PC-3 (cell line): Measurements from ENCODE around the gene PPP4R1.

Experiments
- EZH2 ChIP-seq: fragments of 300-600 bp; sonication (generic); IDR thresholded peaks from one replicate; pipeline ENCODE4 v1.6.1; 2017; ENCODE audit warnings: antibody characterized with exemption, mild to moderate bottlenecking, low read length; ENCODE audit not compliant: unreplicated experiment
- TF ChIP-seq, protein P1 (sequence below): fragments of 300-600 bp; sonication (generic); conservative IDR thresholded peaks from 2 replicates; pipeline ENCODE4 v1.5.1; 2017; ENCODE audit warnings: antibody characterized with exemption, low read depth, mild to moderate bottlenecking, low read length

DNA sequence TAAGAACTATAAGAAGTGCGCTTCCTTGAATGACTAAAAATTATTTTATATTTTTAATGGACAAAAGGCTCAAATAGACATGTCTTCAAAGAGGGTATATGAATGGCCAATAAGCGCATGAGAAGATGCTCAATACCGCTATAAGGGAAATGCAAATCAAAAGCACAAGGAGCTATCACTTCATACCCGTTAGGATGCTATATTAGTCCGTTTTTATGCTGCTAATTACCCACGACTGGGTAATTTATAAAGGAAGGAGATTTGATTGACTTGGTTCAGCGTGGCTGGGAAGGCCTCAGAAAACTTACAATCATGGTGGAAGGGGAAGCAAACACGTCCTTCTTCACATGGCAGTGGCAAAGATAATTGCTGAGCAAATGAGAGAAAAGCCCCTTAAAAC, 20.5 kb upstream of the PPP4R1 start:
- TF ChIP-seq, protein P1, sequence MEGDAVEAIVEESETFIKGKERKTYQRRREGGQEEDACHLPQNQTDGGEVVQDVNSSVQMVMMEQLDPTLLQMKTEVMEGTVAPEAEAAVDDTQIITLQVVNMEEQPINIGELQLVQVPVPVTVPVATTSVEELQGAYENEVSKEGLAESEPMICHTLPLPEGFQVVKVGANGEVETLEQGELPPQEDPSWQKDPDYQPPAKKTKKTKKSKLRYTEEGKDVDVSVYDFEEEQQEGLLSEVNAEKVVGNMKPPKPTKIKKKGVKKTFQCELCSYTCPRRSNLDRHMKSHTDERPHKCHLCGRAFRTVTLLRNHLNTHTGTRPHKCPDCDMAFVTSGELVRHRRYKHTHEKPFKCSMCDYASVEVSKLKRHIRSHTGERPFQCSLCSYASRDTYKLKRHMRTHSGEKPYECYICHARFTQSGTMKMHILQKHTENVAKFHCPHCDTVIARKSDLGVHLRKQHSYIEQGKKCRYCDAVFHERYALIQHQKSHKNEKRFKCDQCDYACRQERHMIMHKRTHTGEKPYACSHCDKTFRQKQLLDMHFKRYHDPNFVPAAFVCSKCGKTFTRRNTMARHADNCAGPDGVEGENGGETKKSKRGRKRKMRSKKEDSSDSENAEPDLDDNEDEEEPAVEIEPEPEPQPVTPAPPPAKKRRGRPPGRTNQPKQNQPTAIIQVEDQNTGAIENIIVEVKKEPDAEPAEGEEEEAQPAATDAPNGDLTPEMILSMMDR, result no peak
- TF ChIP-seq EZH2, result no peak
